Hypothalamus (tissue), 51 donors: Measurements from ENCODE around the gene ZNF341.

Experiments used
- DNase-seq, 51 donors: peaks; one replicate each; lab custom pipeline; 2025; lab: John Stamatoyannopoulos, UW

ZNF341 gene

GRCh38 chr20:33765592-33765991 lies 33.8 kb downstream of the ZNF341 start:
- no peak for DNase-seq

- no peak for DNase-seq
These were observed 34.9 kb downstream of the ZNF341 start for GRCh38 chr20:33766686-33767085.

- DNase-seq, result no peak
These were observed 36.0 kb downstream of the ZNF341 start for GRCh38 chr20:33767777-33768138.

- DNase-seq, result no peak
These were observed 37.2 kb downstream of the ZNF341 start for GRCh38 chr20:33769043-33769442.

- no peak for DNase-seq
These were observed 38.2 kb downstream of the ZNF341 start for GRCh38 chr20:33770005-33770404.

- no peak for DNase-seq
These were observed 40.1 kb downstream of the ZNF341 start for GRCh38 chr20:33771938-33772337.

- DNase-seq, result no peak
These were observed 40.6 kb downstream of the ZNF341 start for GRCh38 chr20:33772439-33772838.

GRCh38 chr20:33773412-33774089 lies 41.8 kb downstream of the ZNF341 start:
- no peak for DNase-seq

GRCh38 chr20:33777816-33778215 lies 46.0 kb downstream of the ZNF341 start:
- no peak for DNase-seq

GRCh38 chr20:33781133-33781532 lies 49.3 kb downstream of the ZNF341 start:
- no peak for DNase-seq

- no peak for DNase-seq
These were observed 50.1 kb downstream of the ZNF341 start for GRCh38 chr20:33781945-33782344.

- no peak for DNase-seq
These were observed 51.5 kb downstream of the ZNF341 start for GRCh38 chr20:33783256-33783655.

- DNase-seq, result no peak
These were observed 52.0 kb downstream of the ZNF341 start for GRCh38 chr20:33783818-33784217.

- DNase-seq, result no peak
These were observed 52.4 kb downstream of the ZNF341 start for GRCh38 chr20:33784225-33784624.

- DNase-seq, result no peak
These were observed 53.7 kb downstream of the ZNF341 start for GRCh38 chr20:33785503-33785902.

- no peak for DNase-seq
These were observed 55.6 kb downstream of the ZNF341 start for GRCh38 chr20:33787253-33787891.

GRCh38 chr20:33788351-33789049 lies 56.7 kb downstream of the ZNF341 start:
- DNase-seq, result no peak

- DNase-seq, result no peak
These were observed 57.5 kb downstream of the ZNF341 start for GRCh38 chr20:33789109-33789857.

- DNase-seq, result no peak
These were observed 58.0 kb downstream of the ZNF341 start for GRCh38 chr20:33789858-33790182.

GRCh38 chr20:33790566-33790965 lies 58.8 kb downstream of the ZNF341 start:
- no peak for DNase-seq

GRCh38 chr20:33791021-33791420 lies 59.2 kb downstream of the ZNF341 start:
- no peak for DNase-seq
